ENCODE measurements around the gene OASL. TPM values are rescaled to one million over a fixed set of nuclear protein-coding genes. Genes with fewer than 3 reads are reported as not detected.

The OASL gene
- total RNA-seq, 1 experiment from 2014 or later: not detected

GRCh38 chr12:121072147-121072546 is 33.1 kb upstream of the OASL start:
- H3K27me3 ChIP-seq (ENCODE audit: insufficient read depth, low read length): no peaks in the 10 kb centered on the region
- no peak overlapping the region for H2BK120ac ChIP-seq (ENCODE audit: low read depth, low read length, poor library complexity, severe bottlenecking)
- Mint-ChIP-seq H3K27ac (no peak overlapping the region), H3K4me1 (no peaks in the 10 kb centered on the region), H3K4me3 (no peak overlapping the region), H3K27me3 (ENCODE audit: low read depth) (peaks cover 3% of the 10 kb centered on the region), H3K9me3 (peaks cover 34 to 38% of the 10 kb centered on the region in 2 experiments), H3K36me3 (ENCODE audit: insufficient read depth in 1 of 3, low read depth in 3 of 3) (peaks cover 2 to 7% (median 3%) of the 10 kb centered on the region in 3 experiments; a peak in 3 of 7 replicates)
- H3K14ac ChIP-seq (ENCODE audit: insufficient read depth, low read length): no peak overlapping the region
- no peak overlapping the region for H2BK12ac ChIP-seq (ENCODE audit: insufficient read length, low read depth, low read length)
- no peak overlapping the region for H4K91ac ChIP-seq (ENCODE audit: insufficient read length, low read depth, low read length)
- no peaks in the 10 kb centered on the region for H3K23me2 ChIP-seq (ENCODE audit: insufficient read length, low read depth, low read length, poor library complexity, severe bottlenecking)
- no peak overlapping the region for H3K27ac ChIP-seq (ENCODE audit: insufficient read length, low read depth, low read length)
- H3K4me1 ChIP-seq (ENCODE audit: insufficient read depth, low read length): no peaks in the 10 kb centered on the region
- no peak overlapping the region for H3T11ph ChIP-seq (ENCODE audit: low read length)
- no peaks in the 10 kb centered on the region for H3K79me2 ChIP-seq (ENCODE audit: insufficient read depth, low read length)
- no peak overlapping the region for H4K8ac ChIP-seq (replicated peaks; ENCODE audit: insufficient read length, low read depth, low read length)
- no peaks in the 10 kb centered on the region for H3K9me3 ChIP-seq (ENCODE audit: control insufficient read depth, low read depth, low read length)
- no peak overlapping the region for H3K4me2 ChIP-seq (ENCODE audit: insufficient read depth, insufficient read length, low read length)
- DNase-seq: no peak
- no CpG with 5 or more reads among the region's 3 CpGs for WGBS (ENCODE audit: extremely low coverage, insufficient read length, low lambda C conversion rate)
- no peak overlapping the region for H2BK15ac ChIP-seq (ENCODE audit: low read depth, low read length)
- no peak overlapping the region for H2AK5ac ChIP-seq (ENCODE audit: insufficient read length, low read length)
- no peaks in the 10 kb centered on the region for H3K79me1 ChIP-seq (ENCODE audit: insufficient read depth, low read depth, low read length, poor library complexity, severe bottlenecking)
- no peak overlapping the region for H3K9ac ChIP-seq (ENCODE audit: extremely low read depth, insufficient read length, low read length)
- no peak overlapping the region for H3K4ac ChIP-seq (ENCODE audit: low read depth, low read length)
- H3K56ac ChIP-seq (ENCODE audit: insufficient read length, low read depth, low read length): no peak overlapping the region
- H3K18ac ChIP-seq (ENCODE audit: insufficient read length, low read depth, low read length): no peak overlapping the region
- no peak overlapping the region for H2BK20ac ChIP-seq (ENCODE audit: low read depth, low read length, poor library complexity, severe bottlenecking)
- H3K23ac ChIP-seq (ENCODE audit: insufficient read length, low read depth, low read length): no peak overlapping the region
- no peak for TF ChIP-seq CTCF (conservative IDR thresholded peaks at IDR 0.05)
- H2AFZ ChIP-seq (ENCODE audit: low read length): no peak overlapping the region
- no peaks in the 10 kb centered on the region for H4K20me1 ChIP-seq (ENCODE audit: control insufficient read depth, insufficient read depth, insufficient read length)
- no peak overlapping the region for H4K5ac ChIP-seq (ENCODE audit: insufficient read length, low read depth, low read length)
- no peak overlapping the region for H2BK5ac ChIP-seq (ENCODE audit: insufficient read length, low read length)

Measured in H9 (cell line).